Measurements from ENCODE around the gene SNX9.

The SNX9 gene

DNA sequence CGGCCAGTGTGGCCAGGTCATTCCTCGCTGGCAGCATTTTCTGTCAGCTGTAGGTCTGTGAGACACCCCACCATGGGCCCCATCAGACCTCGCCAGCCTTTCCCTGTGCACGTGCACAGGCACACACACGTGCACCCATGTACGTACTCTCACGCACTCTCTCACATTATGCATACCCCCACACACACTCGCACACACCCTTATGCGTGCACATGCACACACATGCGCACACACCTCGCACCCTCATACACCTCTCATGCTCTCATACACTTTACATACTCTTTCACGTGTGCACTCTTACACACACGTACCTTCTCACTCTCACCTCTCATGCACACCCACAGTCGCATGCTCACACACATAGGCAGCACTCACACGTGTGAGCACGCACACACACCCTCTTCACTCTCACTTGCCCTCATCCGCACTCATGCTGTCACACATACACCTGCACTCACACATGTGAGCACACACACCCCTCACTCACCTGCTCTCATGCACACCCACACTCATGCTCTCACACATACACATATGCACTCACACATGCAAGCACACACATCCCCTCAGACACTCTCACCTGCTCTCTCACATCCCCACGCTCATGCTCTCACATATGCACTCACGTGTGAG is 46.7 kb downstream of the SNX9 start:
- no peaks in the 10 kb centered on the region for H3K79me1 ChIP-seq (ENCODE audit: low read length)
- H3K36me3 ChIP-seq (ENCODE audit: control insufficient read depth in 1 of 2, insufficient read depth in 2 of 2, low read length in 2 of 2), result peaks cover 23 to 26% of the 10 kb centered on the region in 2 experiments
- H3K27me3 ChIP-seq (ENCODE audit: insufficient read depth, low read length), result no peaks in the 10 kb centered on the region
- no peak overlapping the region for H4K8ac ChIP-seq (ENCODE audit: low read depth, low read length)
- H3K79me2 ChIP-seq (ENCODE audit: control insufficient read depth, insufficient read depth, low read length, poor library complexity), result peaks cover 2% of the 10 kb centered on the region
- no peak overlapping the region for H2BK5ac ChIP-seq (ENCODE audit: low read depth, low read length, poor library complexity)
- no peak overlapping the region for H4K91ac ChIP-seq (ENCODE audit: low read depth, low read length)
- H3K4me2 ChIP-seq (ENCODE audit: low read length), result no peak overlapping the region
- H3K14ac ChIP-seq (ENCODE audit: low read length), result no peak overlapping the region
- no peak overlapping the region for H2AFZ ChIP-seq (ENCODE audit: insufficient read depth, low read length, poor library complexity)
- H3K9me3 ChIP-seq (ENCODE audit: insufficient read depth, low read depth, low read length), result peaks cover 9% of the 10 kb centered on the region
- no peak overlapping the region for H4K12ac ChIP-seq (ENCODE audit: low read depth, low read length)
- H3K27ac ChIP-seq (ENCODE audit: low read depth, low read length), result no peak overlapping the region
- H2BK120ac ChIP-seq (ENCODE audit: insufficient read depth, low read length, poor library complexity), result no peak overlapping the region
- H3K4ac ChIP-seq (ENCODE audit: low read depth, low read length), result no peak overlapping the region
- no peak overlapping the region for H3K23ac ChIP-seq (ENCODE audit: low read length)
- no peak overlapping the region for H3K18ac ChIP-seq (ENCODE audit: low read length)
- peak overlapping the region; percentile 59 for H3K4me3 ChIP-seq (ENCODE audit: low read depth, low read length)
- H3K4me1 ChIP-seq (ENCODE audit: control insufficient read depth in 1 of 2, insufficient read depth in 2 of 2, low read length in 2 of 2), result peaks cover 0 to 3% of the 10 kb centered on the region in 2 experiments
- DNase-seq, result no peak
- 100% methylated on average over 2 of the region's 19 CpGs for WGBS (ENCODE audit: extremely low coverage, insufficient coverage, insufficient read length)
- no peak overlapping the region for H3K9ac ChIP-seq (ENCODE audit: low read length)
- no peak overlapping the region for H2BK12ac ChIP-seq (ENCODE audit: low read length)
- no peak overlapping the region for H2AK5ac ChIP-seq (ENCODE audit: low read length)

DNA sequence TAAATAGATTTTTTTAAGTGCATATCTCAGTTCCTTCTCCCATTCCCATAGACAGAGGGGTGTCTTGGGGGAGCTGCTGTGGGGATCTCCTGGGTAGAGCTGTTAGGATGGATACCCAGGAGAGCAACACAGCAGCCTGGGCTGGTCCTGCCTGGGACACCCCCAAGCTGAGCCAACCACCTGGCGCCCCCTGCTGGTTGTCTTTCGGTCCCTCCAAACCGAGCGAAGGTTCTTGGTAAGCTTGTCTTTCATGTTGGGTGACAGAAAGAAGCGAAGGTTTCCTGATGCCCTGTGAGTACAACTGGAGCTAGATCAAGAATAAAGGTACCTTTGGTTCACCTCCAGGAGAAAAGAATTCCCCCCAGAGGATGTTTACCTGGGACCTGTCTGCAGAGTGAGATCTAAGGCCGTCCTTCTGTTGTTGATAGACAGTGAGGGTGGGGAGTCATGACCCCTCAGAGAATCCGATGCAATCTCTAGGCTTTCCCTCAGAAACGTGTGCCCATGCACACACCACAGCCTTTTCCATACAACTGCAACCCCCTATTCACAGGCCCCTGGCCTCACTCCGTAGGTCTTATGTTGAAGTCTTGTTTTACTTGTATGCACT is 50.8 kb downstream of the SNX9 start:
- Histone ChIP-seq H3K27ac (ENCODE audit: low read depth, low read length) (no peak overlapping the region), H2AFZ (ENCODE audit: insufficient read depth, low read length, poor library complexity) (no peak overlapping the region), H3K4me2 (ENCODE audit: low read length) (no peak overlapping the region), H2BK12ac (ENCODE audit: low read length) (no peak overlapping the region), H2AK5ac (ENCODE audit: low read length) (no peak overlapping the region), H2BK5ac (ENCODE audit: low read depth, low read length, poor library complexity) (no peak overlapping the region), H3K4me1 (ENCODE audit: control insufficient read depth in 1 of 2, insufficient read depth in 2 of 2, low read length in 2 of 2) (no peaks in the 10 kb centered on the region), H3K36me3 (ENCODE audit: control insufficient read depth in 1 of 2, insufficient read depth in 2 of 2, low read length in 2 of 2) (peaks cover 35 to 39% of the 10 kb centered on the region in 2 experiments), H3K79me2 (ENCODE audit: control insufficient read depth, insufficient read depth, low read length, poor library complexity) (no peaks in the 10 kb centered on the region), H4K8ac (ENCODE audit: low read depth, low read length) (no peak overlapping the region), H3K23ac (ENCODE audit: low read length) (no peak overlapping the region), H3K9me3 (ENCODE audit: insufficient read depth, low read depth, low read length) (peaks cover 9% of the 10 kb centered on the region), H2BK120ac (ENCODE audit: insufficient read depth, low read length, poor library complexity) (no peak overlapping the region), H4K91ac (ENCODE audit: low read depth, low read length) (no peak overlapping the region), H3K4ac (ENCODE audit: low read depth, low read length) (no peak overlapping the region), H3K14ac (ENCODE audit: low read length) (no peak overlapping the region), H3K9ac (ENCODE audit: low read length) (no peak overlapping the region), H3K27me3 (ENCODE audit: insufficient read depth, low read length) (no peaks in the 10 kb centered on the region), H3K18ac (ENCODE audit: low read length) (no peak overlapping the region), H3K79me1 (ENCODE audit: low read length) (no peaks in the 10 kb centered on the region), H3K4me3 (ENCODE audit: low read depth, low read length) (no peak overlapping the region), H4K12ac (ENCODE audit: low read depth, low read length) (no peak overlapping the region)
- WGBS (ENCODE audit: extremely low coverage, insufficient coverage, insufficient read length), result no CpG with 5 or more reads among the region's 9 CpGs
- peak; percentile 58 to 82 for DNase-seq

DNA sequence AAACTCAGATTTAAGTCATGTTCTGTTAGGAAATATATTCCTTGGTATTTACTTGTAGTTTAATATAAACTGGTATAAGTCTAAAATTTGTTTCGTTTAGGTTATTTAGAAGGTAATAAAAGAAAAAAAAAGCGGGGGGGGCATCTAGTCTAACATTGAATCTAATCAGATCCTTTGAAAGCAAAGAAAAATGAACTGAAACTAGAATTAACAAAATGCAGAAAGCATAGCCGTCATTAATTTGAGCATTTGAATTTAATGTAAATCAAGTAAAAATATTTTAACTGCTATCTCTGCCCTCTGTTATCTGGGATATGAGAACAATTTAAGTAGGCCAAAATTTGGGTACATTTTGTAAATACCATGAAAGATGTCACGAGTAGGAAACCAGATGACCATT is 54.1 kb downstream of the SNX9 start:
- Histone ChIP-seq H4K91ac (ENCODE audit: low read depth, low read length) (no peak overlapping the region), H3K18ac (ENCODE audit: low read length) (no peak overlapping the region), H3K27me3 (ENCODE audit: insufficient read depth, low read length) (no peaks in the 10 kb centered on the region), H3K9me3 (ENCODE audit: insufficient read depth, low read depth, low read length) (no peaks in the 10 kb centered on the region), H3K9ac (ENCODE audit: low read length) (no peak overlapping the region), H4K8ac (ENCODE audit: low read depth, low read length) (no peak overlapping the region), H3K14ac (ENCODE audit: low read length) (no peak overlapping the region), H2BK5ac (ENCODE audit: low read depth, low read length, poor library complexity) (no peak overlapping the region), H3K79me2 (ENCODE audit: control insufficient read depth, insufficient read depth, low read length, poor library complexity) (no peaks in the 10 kb centered on the region), H4K12ac (ENCODE audit: low read depth, low read length) (no peak overlapping the region), H3K4me3 (ENCODE audit: low read depth, low read length) (no peak overlapping the region), H3K4ac (ENCODE audit: low read depth, low read length) (no peak overlapping the region), H2AFZ (ENCODE audit: insufficient read depth, low read length, poor library complexity) (no peak overlapping the region), H3K79me1 (ENCODE audit: low read length) (no peaks in the 10 kb centered on the region), H2BK12ac (ENCODE audit: low read length) (no peak overlapping the region), H3K4me1 (ENCODE audit: control insufficient read depth in 1 of 2, insufficient read depth in 2 of 2, low read length in 2 of 2) (peaks cover 2 to 5% of the 10 kb centered on the region in 2 experiments), H2AK5ac (ENCODE audit: low read length) (no peak overlapping the region), H2BK120ac (ENCODE audit: insufficient read depth, low read length, poor library complexity) (no peak overlapping the region), H3K23ac (ENCODE audit: low read length) (no peak overlapping the region), H3K27ac (ENCODE audit: low read depth, low read length) (no peak overlapping the region), H3K4me2 (ENCODE audit: low read length) (no peak overlapping the region), H3K36me3 (ENCODE audit: control insufficient read depth in 1 of 2, insufficient read depth in 2 of 2, low read length in 2 of 2) (peaks cover 15 to 20% of the 10 kb centered on the region in 2 experiments)
- WGBS (ENCODE audit: extremely low coverage, insufficient coverage, insufficient read length), result 100% methylated on average over 1 of the region's 4 CpGs
- DNase-seq, result no peak

DNA sequence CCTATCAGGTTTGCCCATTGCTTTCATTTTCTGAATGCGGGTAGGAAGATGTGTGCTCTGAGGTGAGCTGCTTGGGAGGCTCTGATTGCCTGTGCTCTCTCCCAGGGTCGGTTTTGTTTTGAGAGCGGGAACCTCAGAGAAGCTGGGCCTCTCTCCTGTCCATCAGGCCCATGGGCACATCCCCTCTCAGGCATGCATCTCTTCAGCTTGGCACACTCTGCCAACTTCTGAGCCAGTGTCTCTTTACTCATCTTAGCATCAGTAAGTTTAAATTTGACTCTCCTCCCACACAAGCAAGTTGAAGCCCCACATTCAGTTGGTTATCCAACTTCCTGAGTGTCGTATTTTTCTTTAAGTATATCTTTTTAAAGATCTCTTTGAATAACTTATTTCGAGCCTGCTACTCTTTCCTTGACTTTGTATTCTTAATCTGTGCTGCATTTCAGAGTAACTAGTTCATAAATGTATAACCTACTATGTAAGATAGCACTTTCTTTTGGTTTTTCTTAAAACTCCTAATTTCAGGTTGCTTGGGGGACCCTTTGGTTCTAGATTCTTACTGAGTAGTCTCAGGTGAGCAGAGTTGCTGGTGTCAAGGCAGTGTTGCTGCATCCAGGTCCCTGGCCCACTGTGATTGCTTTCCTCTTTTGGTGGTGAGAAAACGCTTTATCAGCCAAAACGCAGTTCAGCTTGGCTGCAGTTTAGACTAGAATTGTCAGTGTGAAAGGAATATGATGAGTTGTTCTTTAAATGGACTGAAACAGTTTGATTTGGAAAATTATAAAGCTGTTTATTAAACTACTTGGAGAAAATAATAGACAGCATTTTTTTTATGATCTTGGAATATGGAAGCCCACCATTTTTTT is 54.8 kb downstream of the SNX9 start:
- Histone ChIP-seq H2BK12ac (ENCODE audit: low read length) (no peak overlapping the region), H3K36me3 (ENCODE audit: control insufficient read depth in 1 of 2, insufficient read depth in 2 of 2, low read length in 2 of 2) (peaks cover 15 to 20% of the 10 kb centered on the region in 2 experiments), H2BK5ac (ENCODE audit: low read depth, low read length, poor library complexity) (no peak overlapping the region), H3K18ac (ENCODE audit: low read length) (no peak overlapping the region), H3K27ac (ENCODE audit: low read depth, low read length) (no peak overlapping the region), H3K4me1 (ENCODE audit: control insufficient read depth in 1 of 2, insufficient read depth in 2 of 2, low read length in 2 of 2) (peaks cover 2 to 5% of the 10 kb centered on the region in 2 experiments), H3K27me3 (ENCODE audit: insufficient read depth, low read length) (no peaks in the 10 kb centered on the region), H4K8ac (ENCODE audit: low read depth, low read length) (no peak overlapping the region), H3K4me3 (ENCODE audit: low read depth, low read length) (no peak overlapping the region), H2AK5ac (ENCODE audit: low read length) (no peak overlapping the region), H3K14ac (ENCODE audit: low read length) (no peak overlapping the region), H3K4ac (ENCODE audit: low read depth, low read length) (no peak overlapping the region), H3K9ac (ENCODE audit: low read length) (no peak overlapping the region), H4K91ac (ENCODE audit: low read depth, low read length) (no peak overlapping the region), H3K9me3 (ENCODE audit: insufficient read depth, low read depth, low read length) (no peaks in the 10 kb centered on the region), H2BK120ac (ENCODE audit: insufficient read depth, low read length, poor library complexity) (no peak overlapping the region), H4K12ac (ENCODE audit: low read depth, low read length) (no peak overlapping the region), H3K79me1 (ENCODE audit: low read length) (no peaks in the 10 kb centered on the region), H3K79me2 (ENCODE audit: control insufficient read depth, insufficient read depth, low read length, poor library complexity) (no peaks in the 10 kb centered on the region), H3K23ac (ENCODE audit: low read length) (no peak overlapping the region), H3K4me2 (ENCODE audit: low read length) (no peak overlapping the region), H2AFZ (ENCODE audit: insufficient read depth, low read length, poor library complexity) (no peak overlapping the region)
- DNase-seq, result no peak
- WGBS (ENCODE audit: extremely low coverage, insufficient coverage, insufficient read length), result no CpG with 5 or more reads among the region's 7 CpGs

Data from trophoblast cell (in vitro differentiated cells and primary cell).